ENCODE results near the gene H6PD. TPM values are rescaled to one million over a fixed set of nuclear protein-coding genes. Genes with fewer than 3 reads are reported as not detected.

Gene H6PD
- total RNA-seq, 4 donors from 2014 or later, result 37.3 to 65.1 (median 44.4) TPM

DNA sequence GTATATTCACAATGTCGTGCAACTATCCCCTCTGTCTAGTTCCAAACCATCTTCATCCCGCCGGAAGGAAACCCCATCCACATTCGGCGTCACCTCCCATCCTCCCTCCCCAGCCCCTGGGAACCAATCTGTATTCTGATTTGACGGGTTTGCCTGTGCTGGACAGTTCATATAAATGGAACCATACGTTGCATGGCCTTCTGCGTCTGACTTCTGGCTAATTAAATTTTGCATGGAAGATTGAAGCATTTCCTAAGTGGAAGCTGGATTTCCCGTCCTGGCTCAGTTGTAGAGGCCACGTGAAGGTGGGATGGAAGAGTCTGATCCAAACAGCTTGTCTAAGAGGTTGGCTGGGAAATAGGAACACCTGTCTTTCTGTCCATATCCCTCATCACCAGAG, 72.7 kb downstream of the H6PD start:
- intact Hi-C loops (cut with DNase I; ENCODE audit: low total_unique reads) (no loop called here), in situ Hi-C loops (cut with MboI; ENCODE audit: low sequenced_read_pairs in 4 of 4) (loop anchor here in 1 of 4 donors (10.0 kb wide), 1 partner anchor 67 kb away; no protein-coding TSS in a partner anchor)
- no peak overlapping the region for H3K27ac ChIP-seq
- no peak for TF ChIP-seq POLR2A (IDR thresholded peaks at IDR 0.05)
- TF ChIP-seq, protein P1, sequence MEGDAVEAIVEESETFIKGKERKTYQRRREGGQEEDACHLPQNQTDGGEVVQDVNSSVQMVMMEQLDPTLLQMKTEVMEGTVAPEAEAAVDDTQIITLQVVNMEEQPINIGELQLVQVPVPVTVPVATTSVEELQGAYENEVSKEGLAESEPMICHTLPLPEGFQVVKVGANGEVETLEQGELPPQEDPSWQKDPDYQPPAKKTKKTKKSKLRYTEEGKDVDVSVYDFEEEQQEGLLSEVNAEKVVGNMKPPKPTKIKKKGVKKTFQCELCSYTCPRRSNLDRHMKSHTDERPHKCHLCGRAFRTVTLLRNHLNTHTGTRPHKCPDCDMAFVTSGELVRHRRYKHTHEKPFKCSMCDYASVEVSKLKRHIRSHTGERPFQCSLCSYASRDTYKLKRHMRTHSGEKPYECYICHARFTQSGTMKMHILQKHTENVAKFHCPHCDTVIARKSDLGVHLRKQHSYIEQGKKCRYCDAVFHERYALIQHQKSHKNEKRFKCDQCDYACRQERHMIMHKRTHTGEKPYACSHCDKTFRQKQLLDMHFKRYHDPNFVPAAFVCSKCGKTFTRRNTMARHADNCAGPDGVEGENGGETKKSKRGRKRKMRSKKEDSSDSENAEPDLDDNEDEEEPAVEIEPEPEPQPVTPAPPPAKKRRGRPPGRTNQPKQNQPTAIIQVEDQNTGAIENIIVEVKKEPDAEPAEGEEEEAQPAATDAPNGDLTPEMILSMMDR (IDR thresholded peaks at IDR 0.05 in 4 of 5, conservative IDR thresholded peaks at IDR 0.05 in 1 of 5), result no peak
- ATAC-seq (no peak), DNase-seq (no peak)
- no peaks in the 10 kb centered on the region for H3K36me3 ChIP-seq
- no peaks in the 10 kb centered on the region for H3K9me3 ChIP-seq
- peaks cover 32 to 34% of the 10 kb centered on the region in 2 donors for H3K4me1 ChIP-seq
- H3K4me3 ChIP-seq, result no peak overlapping the region
- no peaks in the 10 kb centered on the region for H3K27me3 ChIP-seq

DNA sequence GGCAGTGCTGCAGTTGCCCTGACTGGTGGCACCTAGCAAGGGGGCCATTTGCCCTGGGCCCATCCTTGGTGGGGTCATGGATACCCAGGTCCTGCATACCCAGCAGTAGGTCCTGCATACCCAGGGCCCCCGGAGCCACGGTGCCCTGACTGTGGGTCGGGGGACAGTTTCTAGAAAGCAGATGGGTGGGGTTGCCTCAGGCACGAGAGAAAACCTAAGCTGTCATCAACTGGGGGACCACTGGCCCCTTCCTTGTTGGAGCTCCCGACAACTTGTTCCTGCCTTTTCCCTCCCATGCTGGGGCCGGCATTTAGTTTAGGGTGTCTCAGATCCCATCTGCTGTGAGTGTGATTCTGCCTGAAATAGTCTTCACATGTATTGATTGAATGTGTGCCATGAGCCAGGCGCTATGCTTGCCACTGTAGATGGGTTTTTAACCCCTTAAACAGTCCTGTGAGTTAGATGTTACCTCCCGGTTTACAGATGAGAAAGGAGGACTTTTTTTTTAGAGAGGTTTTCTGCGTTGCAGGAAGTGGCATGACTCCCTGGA, 73.7 kb downstream of the H6PD start:
- H3K4me1 ChIP-seq, result peaks cover 22 to 23% of the 10 kb centered on the region in 2 donors

DNA sequence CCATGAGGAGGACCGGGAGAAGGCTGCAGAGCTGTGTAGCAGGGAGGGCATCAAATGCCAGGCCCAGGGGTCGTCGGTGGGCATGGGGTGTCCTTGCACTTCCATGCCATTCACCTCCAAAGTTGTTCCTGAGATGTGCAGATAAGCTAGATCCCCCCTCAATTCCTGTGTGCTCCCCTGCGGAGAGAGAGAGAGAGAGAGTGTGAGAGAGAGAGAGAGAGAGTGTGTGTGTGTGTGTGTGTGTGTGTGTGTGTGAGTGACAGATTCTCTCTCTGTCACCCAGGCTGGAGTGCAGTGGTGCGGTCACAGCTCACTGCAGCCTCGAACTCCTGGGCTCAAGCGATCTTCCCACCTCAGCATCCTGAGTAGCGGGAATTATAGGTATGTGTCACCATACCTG, 74.5 kb downstream of the H6PD start:
- Histone ChIP-seq H3K27ac (no peak overlapping the region), H3K9me3 (no peaks in the 10 kb centered on the region), H3K4me1 (peaks cover 15 to 18% of the 10 kb centered on the region in 2 donors), H3K36me3 (no peaks in the 10 kb centered on the region), H3K27me3 (no peaks in the 10 kb centered on the region), H3K4me3 (no peak overlapping the region)
- in situ Hi-C loops (cut with MboI; ENCODE audit: low sequenced_read_pairs in 4 of 4) (loop anchor here in 1 of 4 donors (10.0 kb wide), 1 partner anchor 66 kb away; no protein-coding TSS in a partner anchor), intact Hi-C loops (cut with DNase I; ENCODE audit: low total_unique reads) (no loop called here)
- TF ChIP-seq, protein P1 (IDR thresholded peaks at IDR 0.05 in 4 of 5, conservative IDR thresholded peaks at IDR 0.05 in 1 of 5), result no peak
- TF ChIP-seq POLR2A (IDR thresholded peaks at IDR 0.05), result no peak
- DNase-seq, result no peak
- no peak for ATAC-seq

More for the DNA sequence above, 73.7 kb downstream of the H6PD start:
- Histone ChIP-seq H3K9me3 (no peaks in the 10 kb centered on the region), H3K27ac (no peak overlapping the region), H3K36me3 (no peaks in the 10 kb centered on the region), H3K4me3 (no peak overlapping the region), H3K27me3 (no peaks in the 10 kb centered on the region)
- DNase-seq, result no peak
- in situ Hi-C loops (cut with MboI; ENCODE audit: low sequenced_read_pairs in 4 of 4), result loop anchor here in 1 of 4 donors (10.0 kb wide), 1 partner anchor 66 kb away; no protein-coding TSS in a partner anchor
- TF ChIP-seq, protein P1 (IDR thresholded peaks at IDR 0.05 in 4 of 5, conservative IDR thresholded peaks at IDR 0.05 in 1 of 5), result no peak
- no peak for TF ChIP-seq POLR2A (IDR thresholded peaks at IDR 0.05)
- intact Hi-C loops (cut with DNase I; ENCODE audit: low total_unique reads), result no loop called here
- ATAC-seq, result no peak

DNA sequence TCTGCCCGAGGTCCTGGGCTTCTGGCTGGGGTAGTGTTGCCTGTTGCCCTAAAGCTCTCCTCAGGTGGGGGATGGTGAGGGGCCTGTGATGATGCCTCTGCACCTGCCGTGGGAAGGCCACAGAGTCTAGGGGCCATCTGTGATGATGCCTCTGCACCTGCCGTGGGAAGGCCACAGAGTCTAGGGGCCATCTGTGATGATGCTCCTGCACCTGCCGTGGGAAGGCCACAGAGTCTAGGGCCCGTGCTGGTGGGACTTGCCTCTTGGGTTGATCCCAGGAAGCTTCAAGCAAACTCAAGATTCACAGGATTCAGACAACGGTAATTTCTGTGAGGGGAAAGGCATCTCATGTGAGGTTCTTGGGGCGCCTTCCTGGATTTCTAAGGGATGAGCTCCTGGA, 75.4 kb downstream of the H6PD start:
- H3K4me1 ChIP-seq, result peaks cover 14 to 18% of the 10 kb centered on the region in 2 donors

More for the DNA sequence above, 75.4 kb downstream of the H6PD start:
- TF ChIP-seq, protein P1 (IDR thresholded peaks at IDR 0.05 in 4 of 5, conservative IDR thresholded peaks at IDR 0.05 in 1 of 5), result no peak
- DNase-seq, result no peak
- Histone ChIP-seq H3K27me3 (no peaks in the 10 kb centered on the region), H3K4me3 (no peak overlapping the region), H3K9me3 (no peaks in the 10 kb centered on the region), H3K27ac (no peak overlapping the region), H3K36me3 (no peaks in the 10 kb centered on the region)
- in situ Hi-C loops (cut with MboI; ENCODE audit: low sequenced_read_pairs in 4 of 4) (loop anchor here in 1 of 4 donors (10.0 kb wide), 1 partner anchor 65 kb away; no protein-coding TSS in a partner anchor), intact Hi-C loops (cut with DNase I; ENCODE audit: low total_unique reads) (no loop called here)
- ATAC-seq, result no peak

Data from gastrocnemius medialis (tissue), 4 donors.